Body of pancreas (tissue), 4 donors: ENCODE results near the gene MSANTD3.

ENCODE experiments used
- POLR2A ChIP-seq, 3 donors: fragments of 450-650 bp; IDR thresholded peaks; one replicate each; pipeline ENCODE4 v1.6.1; 2016; ENCODE audit warnings: antibody characterized with exemption in 3 of 3, mild to moderate bottlenecking in 2 of 3
- TF ChIP-seq, protein P1 (sequence below), 7 experiments: fragments of 450-650 bp in 4 of 7; fragments of 200-600 bp in 3 of 7; sonication (generic) in 3 of 7; IDR thresholded peaks; one replicate each; pipeline ENCODE4 v1.5.1; 2016 to 2019; ENCODE audit warnings: antibody characterized with exemption in 7 of 7

DNA sequence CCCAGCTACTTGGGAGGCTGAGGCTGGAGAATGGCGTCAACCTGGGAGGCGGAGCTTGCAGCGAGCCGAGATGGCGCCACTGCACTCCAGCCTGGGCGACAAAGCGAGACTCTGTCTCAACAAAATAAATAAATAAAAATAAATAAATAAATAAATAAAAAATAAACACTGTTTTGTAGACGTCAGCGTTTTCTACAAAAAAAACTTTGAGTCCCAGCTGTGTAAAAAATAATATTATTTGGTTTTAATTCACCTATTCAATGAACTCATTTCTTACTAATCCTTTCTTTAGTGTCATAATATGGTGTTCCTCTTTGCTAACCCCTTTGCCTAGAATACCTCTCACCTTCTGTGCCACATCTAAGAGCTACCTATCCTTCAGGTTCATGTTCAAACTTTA lies 30.2 kb upstream of the MSANTD3 start:
- TF ChIP-seq, protein P1, sequence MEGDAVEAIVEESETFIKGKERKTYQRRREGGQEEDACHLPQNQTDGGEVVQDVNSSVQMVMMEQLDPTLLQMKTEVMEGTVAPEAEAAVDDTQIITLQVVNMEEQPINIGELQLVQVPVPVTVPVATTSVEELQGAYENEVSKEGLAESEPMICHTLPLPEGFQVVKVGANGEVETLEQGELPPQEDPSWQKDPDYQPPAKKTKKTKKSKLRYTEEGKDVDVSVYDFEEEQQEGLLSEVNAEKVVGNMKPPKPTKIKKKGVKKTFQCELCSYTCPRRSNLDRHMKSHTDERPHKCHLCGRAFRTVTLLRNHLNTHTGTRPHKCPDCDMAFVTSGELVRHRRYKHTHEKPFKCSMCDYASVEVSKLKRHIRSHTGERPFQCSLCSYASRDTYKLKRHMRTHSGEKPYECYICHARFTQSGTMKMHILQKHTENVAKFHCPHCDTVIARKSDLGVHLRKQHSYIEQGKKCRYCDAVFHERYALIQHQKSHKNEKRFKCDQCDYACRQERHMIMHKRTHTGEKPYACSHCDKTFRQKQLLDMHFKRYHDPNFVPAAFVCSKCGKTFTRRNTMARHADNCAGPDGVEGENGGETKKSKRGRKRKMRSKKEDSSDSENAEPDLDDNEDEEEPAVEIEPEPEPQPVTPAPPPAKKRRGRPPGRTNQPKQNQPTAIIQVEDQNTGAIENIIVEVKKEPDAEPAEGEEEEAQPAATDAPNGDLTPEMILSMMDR (IDR thresholded peaks at IDR 0.05) = no peak
- TF ChIP-seq POLR2A (IDR thresholded peaks at IDR 0.05) = no peak
